Measurements from ENCODE around the gene PTGDS. TPM values are rescaled to one million over a fixed set of nuclear protein-coding genes. Genes with fewer than 3 reads are reported as not detected.

Gene PTGDS
- total RNA-seq, 1 experiment from 2014 or later, result 3.6 TPM

DNA sequence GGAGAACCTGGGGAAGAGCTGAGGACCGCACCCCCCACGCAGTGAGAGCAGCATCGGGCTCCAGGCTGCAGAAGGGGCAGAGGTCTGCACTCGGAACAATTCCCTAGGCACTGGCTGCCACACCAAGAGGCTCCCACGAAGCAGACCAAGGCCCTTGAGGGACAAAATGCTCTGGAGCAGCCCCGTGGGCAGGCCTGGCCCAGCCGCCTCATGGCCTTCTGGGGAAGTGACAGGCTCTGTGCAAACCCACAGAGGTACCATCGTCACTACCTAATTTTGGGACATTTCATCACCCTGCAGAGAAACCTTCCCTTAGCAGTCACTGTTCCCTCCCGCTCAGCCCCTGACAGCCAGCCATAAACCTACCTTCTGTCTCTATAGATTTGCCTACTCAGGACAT is 48.7 kb upstream of the PTGDS start:
- H3K23me2 ChIP-seq (ENCODE audit: insufficient read length, low read depth, low read length, poor library complexity, severe bottlenecking), result no peaks in the 10 kb centered on the region
- H3K27me3 ChIP-seq (ENCODE audit: insufficient read depth, low read length), result no peaks in the 10 kb centered on the region
- no peaks in the 10 kb centered on the region for H3K9me3 ChIP-seq (ENCODE audit: control insufficient read depth, low read depth, low read length)
- H2AFZ ChIP-seq (ENCODE audit: low read length), result no peak overlapping the region
- WGBS (ENCODE audit: extremely low coverage, insufficient read length, low lambda C conversion rate), result no CpG with 5 or more reads among the region's 9 CpGs
- no peaks in the 10 kb centered on the region for H3K27me3 Mint-ChIP-seq (ENCODE audit: low read depth)
- H2BK120ac ChIP-seq (ENCODE audit: low read depth, low read length, poor library complexity, severe bottlenecking), result no peak overlapping the region
- no peak overlapping the region for H2BK20ac ChIP-seq (ENCODE audit: low read depth, low read length, poor library complexity, severe bottlenecking)
- no peaks in the 10 kb centered on the region for H3K9me3 Mint-ChIP-seq
- H3K4me1 Mint-ChIP-seq, result peaks cover 0 to 3% of the 10 kb centered on the region in 2 experiments; a peak in 1 of 4 replicates
- H3K79me1 ChIP-seq (ENCODE audit: insufficient read depth, low read depth, low read length, poor library complexity, severe bottlenecking), result no peaks in the 10 kb centered on the region
- no peak overlapping the region for H2BK15ac ChIP-seq (ENCODE audit: low read depth, low read length)
- H3K56ac ChIP-seq (ENCODE audit: insufficient read length, low read depth, low read length), result no peak overlapping the region
- no peak overlapping the region for H3K4ac ChIP-seq (ENCODE audit: low read depth, low read length)
- H2AK5ac ChIP-seq (ENCODE audit: insufficient read length, low read length), result no peak overlapping the region
- DNase-seq, result peak; percentile 20
- H3K79me2 ChIP-seq (ENCODE audit: insufficient read depth, low read length), result no peaks in the 10 kb centered on the region
- H3T11ph ChIP-seq (ENCODE audit: low read length), result no peak overlapping the region
- TF ChIP-seq, protein P1, sequence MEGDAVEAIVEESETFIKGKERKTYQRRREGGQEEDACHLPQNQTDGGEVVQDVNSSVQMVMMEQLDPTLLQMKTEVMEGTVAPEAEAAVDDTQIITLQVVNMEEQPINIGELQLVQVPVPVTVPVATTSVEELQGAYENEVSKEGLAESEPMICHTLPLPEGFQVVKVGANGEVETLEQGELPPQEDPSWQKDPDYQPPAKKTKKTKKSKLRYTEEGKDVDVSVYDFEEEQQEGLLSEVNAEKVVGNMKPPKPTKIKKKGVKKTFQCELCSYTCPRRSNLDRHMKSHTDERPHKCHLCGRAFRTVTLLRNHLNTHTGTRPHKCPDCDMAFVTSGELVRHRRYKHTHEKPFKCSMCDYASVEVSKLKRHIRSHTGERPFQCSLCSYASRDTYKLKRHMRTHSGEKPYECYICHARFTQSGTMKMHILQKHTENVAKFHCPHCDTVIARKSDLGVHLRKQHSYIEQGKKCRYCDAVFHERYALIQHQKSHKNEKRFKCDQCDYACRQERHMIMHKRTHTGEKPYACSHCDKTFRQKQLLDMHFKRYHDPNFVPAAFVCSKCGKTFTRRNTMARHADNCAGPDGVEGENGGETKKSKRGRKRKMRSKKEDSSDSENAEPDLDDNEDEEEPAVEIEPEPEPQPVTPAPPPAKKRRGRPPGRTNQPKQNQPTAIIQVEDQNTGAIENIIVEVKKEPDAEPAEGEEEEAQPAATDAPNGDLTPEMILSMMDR (conservative IDR thresholded peaks at IDR 0.05), result no peak
- H3K36me3 Mint-ChIP-seq (ENCODE audit: insufficient read depth in 1 of 3, low read depth in 3 of 3), result peaks cover 17 to 71% (median 50%) of the 10 kb centered on the region in 3 experiments; a peak in 6 of 7 replicates
- H3K4me3 Mint-ChIP-seq, result no peak overlapping the region
- H3K9ac ChIP-seq (ENCODE audit: extremely low read depth, insufficient read length, low read length), result no peak overlapping the region
- peak overlapping the region in 1 of 3 experiments; percentile 85; a peak in 2 of 7 replicates for H3K27ac Mint-ChIP-seq
- no peaks in the 10 kb centered on the region for H3K4me1 ChIP-seq (ENCODE audit: insufficient read depth, low read length)
- no peak overlapping the region for H3K14ac ChIP-seq (ENCODE audit: insufficient read depth, low read length)
- H3K4me2 ChIP-seq (ENCODE audit: insufficient read depth, insufficient read length, low read length), result no peak overlapping the region
- no peak overlapping the region for H3K27ac ChIP-seq (ENCODE audit: insufficient read length, low read depth, low read length)
- H3K23ac ChIP-seq (ENCODE audit: insufficient read length, low read depth, low read length), result no peak overlapping the region
- H2BK5ac ChIP-seq (ENCODE audit: insufficient read length, low read length), result no peak overlapping the region
- H4K91ac ChIP-seq (ENCODE audit: insufficient read length, low read depth, low read length), result no peak overlapping the region
- no peak overlapping the region for H2BK12ac ChIP-seq (ENCODE audit: insufficient read length, low read depth, low read length)
- no peak overlapping the region for H4K8ac ChIP-seq (replicated peaks; ENCODE audit: insufficient read length, low read depth, low read length)
- no peak overlapping the region for H4K5ac ChIP-seq (ENCODE audit: insufficient read length, low read depth, low read length)
- no peaks in the 10 kb centered on the region for H4K20me1 ChIP-seq (ENCODE audit: control insufficient read depth, insufficient read depth, insufficient read length)
- no peak overlapping the region for H3K18ac ChIP-seq (ENCODE audit: insufficient read length, low read depth, low read length)
